Measurements from ENCODE around the gene PHEX.

GRCh38 chrX:22296871-22297270 is 264.7 kb downstream of the PHEX start:
- TF ChIP-seq CTCF (conservative IDR thresholded peaks at IDR 0.05; ENCODE audit: low read depth in 2 of 2) (no peak), EZH2 (IDR thresholded peaks at IDR 0.05; ENCODE audit: low read depth, unreplicated experiment) (no peak), ETS1 (IDR thresholded peaks at IDR 0.05) (no peak), POLR2AphosphoS5 (IDR thresholded peaks at IDR 0.05; ENCODE audit: low read depth) (no peak), CREB1 (CRISPR knock-in tag; IDR thresholded peaks at IDR 0.05; ENCODE audit: low read depth) (no peak), EZH2phosphoT487 (IDR thresholded peaks at IDR 0.05; ENCODE audit: unreplicated experiment) (no peak), REST (IDR thresholded peaks at IDR 0.05; ENCODE audit: unreplicated experiment) (no peak), ZNF331 (CRISPR knock-in tag; IDR thresholded peaks at IDR 0.05; ENCODE audit: low read depth) (no peak), ZNF114 (CRISPR knock-in tag; IDR thresholded peaks at IDR 0.05) (no peak), JUNB (IDR thresholded peaks at IDR 0.05; ENCODE audit: unreplicated experiment) (no peak), STAT1 (IDR thresholded peaks at IDR 0.05; ENCODE audit: unreplicated experiment) (no peak), NANOG (IDR thresholded peaks at IDR 0.05; ENCODE audit: borderline replicate concordance) (no peak)
